Mesodermal cell (in vitro differentiated cells): ENCODE measurements around the gene ESR1.
A peak's percentile ranks its signal among the peaks of the same experiment; 100 is the strongest.

Experiments
- H3K27ac ChIP-seq: 2 replicates; pipeline ENCODE4 v1.7.0; 2013; ENCODE audit warnings: mild to moderate bottlenecking, low read depth, low read length, moderate library complexity; ENCODE audit not compliant: severe bottlenecking
- H3K36me3 ChIP-seq: 2 replicates; pipeline ENCODE4 v1.7.1; 2013; ENCODE audit warnings: mild to moderate bottlenecking, low read length, moderate library complexity; ENCODE audit not compliant: control insufficient read depth, insufficient read depth
- H3K4me1 ChIP-seq: one replicate; pipeline ENCODE4 v1.7.1; 2013; ENCODE audit warnings: mild to moderate bottlenecking, low read length; ENCODE audit not compliant: insufficient read depth, control insufficient read depth, poor library complexity, severe bottlenecking
- H3K4me3 ChIP-seq: 2 replicates; pipeline ENCODE4 v1.7.0; 2013; ENCODE audit warnings: low read length, control low read depth, mild to moderate bottlenecking; ENCODE audit not compliant: insufficient read depth, poor library complexity, severe bottlenecking; ENCODE audit errors: extremely low read depth
- H3K9me3 ChIP-seq: 2 replicates; pipeline ENCODE4 v1.7.1; 2013; ENCODE audit warnings: mild to moderate bottlenecking, low read length, moderate library complexity; ENCODE audit not compliant: control insufficient read depth
- WGBS, 2 experiments: methylation state at CpG; one replicate each; pipeline ENCODE4 v1.1.5; 2013; ENCODE audit warnings: missing lambda C conversion rate in 2 of 2; ENCODE audit not compliant: insufficient coverage in 2 of 2; 5-methylcytosine and 5-hydroxymethylcytosine counted together

The ESR1 gene

GRCh38 chr6:152049502-152049901 is 242.0 kb downstream of the ESR1 start:
- no peak overlapping the region for H3K4me3 ChIP-seq
- H3K27ac ChIP-seq: no peak overlapping the region
- H3K36me3 ChIP-seq: no peaks in the 10 kb centered on the region
- WGBS, 2 experiments: 60 to 83% methylated on average over 1 of the region's 3 CpGs
- H3K4me1 ChIP-seq: no peaks in the 10 kb centered on the region
- H3K9me3 ChIP-seq: no peaks in the 10 kb centered on the region

- WGBS, 2 experiments: 89 to 100% methylated on average over 1 to 2 of the region's 4 CpGs
- no peaks in the 10 kb centered on the region for H3K36me3 ChIP-seq
- no peak overlapping the region for H3K27ac ChIP-seq
Observed at GRCh38 chr6:152050451-152051195, 243.1 kb downstream of the ESR1 start.

GRCh38 chr6:152052061-152052460 is 244.6 kb downstream of the ESR1 start:
- Histone ChIP-seq H3K36me3 (no peaks in the 10 kb centered on the region), H3K27ac (no peak overlapping the region), H3K9me3 (peaks cover 4% of the 10 kb centered on the region), H3K4me1 (peaks cover 6% of the 10 kb centered on the region), H3K4me3 (no peak overlapping the region)
- 100% methylated on average over 1 of the region's 6 CpGs; no CpG with 5 or more reads in 1 of the 2 experiments for WGBS, 2 experiments

More at GRCh38 chr6:152050451-152051195, 243.1 kb downstream of the ESR1 start:
- peaks cover 2% of the 10 kb centered on the region for H3K9me3 ChIP-seq
- H3K4me1 ChIP-seq: peaks cover 6% of the 10 kb centered on the region
- H3K4me3 ChIP-seq: no peak overlapping the region

- Histone ChIP-seq H3K9me3 (peaks cover 4% of the 10 kb centered on the region), H3K4me1 (peaks cover 6% of the 10 kb centered on the region), H3K36me3 (no peaks in the 10 kb centered on the region), H3K4me3 (no peak overlapping the region), H3K27ac (no peak overlapping the region)
- WGBS, 2 experiments: 90% methylated on average over 1 of the region's 1 CpG
Observed at GRCh38 chr6:152053332-152053731, 245.8 kb downstream of the ESR1 start.

- no peak overlapping the region for H3K4me3 ChIP-seq
- H3K4me1 ChIP-seq: peaks cover 6% of the 10 kb centered on the region
- peaks cover 4% of the 10 kb centered on the region for H3K9me3 ChIP-seq
- H3K36me3 ChIP-seq: no peaks in the 10 kb centered on the region
- WGBS, 2 experiments: 58 to 66% methylated on average over 7 of the region's 7 CpGs
- H3K27ac ChIP-seq: peak overlapping the region; percentile 39
Observed at GRCh38 chr6:152054441-152054840, 247.0 kb downstream of the ESR1 start.

- peaks cover 4% of the 10 kb centered on the region for H3K9me3 ChIP-seq
- no peaks in the 10 kb centered on the region for H3K36me3 ChIP-seq
- 93 to 98% methylated on average over 1 to 4 of the region's 4 CpGs for WGBS, 2 experiments
- no peak overlapping the region for H3K27ac ChIP-seq
- peaks cover 6% of the 10 kb centered on the region for H3K4me1 ChIP-seq
- no peak overlapping the region for H3K4me3 ChIP-seq
Observed at GRCh38 chr6:152055517-152055916, 248.0 kb downstream of the ESR1 start.

GRCh38 chr6:152057832-152058498 is 250.5 kb downstream of the ESR1 start:
- no peak overlapping the region for H3K4me3 ChIP-seq
- peaks cover 6% of the 10 kb centered on the region for H3K4me1 ChIP-seq
- WGBS, 2 experiments: 79 to 89% methylated on average over 3 to 4 of the region's 6 CpGs
- no peak overlapping the region for H3K27ac ChIP-seq
- peaks cover 4% of the 10 kb centered on the region for H3K9me3 ChIP-seq
- H3K36me3 ChIP-seq: no peaks in the 10 kb centered on the region

- H3K36me3 ChIP-seq: no peaks in the 10 kb centered on the region
- peaks cover 3% of the 10 kb centered on the region for H3K4me1 ChIP-seq
- H3K4me3 ChIP-seq: no peak overlapping the region
- no CpG with 5 or more reads among the region's 2 CpGs for WGBS, 2 experiments
- no peak overlapping the region for H3K27ac ChIP-seq
- peaks cover 4% of the 10 kb centered on the region for H3K9me3 ChIP-seq
Observed at GRCh38 chr6:152059909-152060308, 252.4 kb downstream of the ESR1 start.

- 57 to 82% methylated on average over 4 of the region's 5 CpGs for WGBS, 2 experiments
- no peaks in the 10 kb centered on the region for H3K36me3 ChIP-seq
- no peaks in the 10 kb centered on the region for H3K4me1 ChIP-seq
- no peaks in the 10 kb centered on the region for H3K9me3 ChIP-seq
- no peak overlapping the region for H3K27ac ChIP-seq
- no peak overlapping the region for H3K4me3 ChIP-seq
Observed at GRCh38 chr6:152062476-152062875, 255.0 kb downstream of the ESR1 start.

GRCh38 chr6:152063170-152063921 is 255.9 kb downstream of the ESR1 start:
- WGBS, 2 experiments: 86 to 93% methylated on average over 8 of the region's 10 CpGs
- no peaks in the 10 kb centered on the region for H3K4me1 ChIP-seq
- no peaks in the 10 kb centered on the region for H3K9me3 ChIP-seq
- H3K36me3 ChIP-seq: no peaks in the 10 kb centered on the region
- H3K27ac ChIP-seq: no peak overlapping the region
- no peak overlapping the region for H3K4me3 ChIP-seq
